GM18499 (cell line): ENCODE measurements around the gene KLHL17.
"Not testable (repeated sequence)": the region's sequence is repeated elsewhere in the genome, so short reads cannot be mapped to it uniquely, and the experiment has no call there.

Source experiments
- ATAC-seq: cut with Tn5 transposase; IDR thresholded peaks from one replicate; pipeline ENCODE4 v1.9.1; 2021; ENCODE audit warnings: moderate number of reproducible peaks; ENCODE audit not compliant: insufficient read depth, unreplicated experiment

KLHL17 gene

GRCh38 chr1:966135-966703 is 5.8 kb downstream of the KLHL17 start, which contains the start of gene PLEKHN1:
Gene PLEKHN1, plus strand, starts transcription at chr1:966482. Its CDS starts 50 bp downstream, at chr1:966532.
- ATAC-seq: no peak

GRCh38 chr1:966704-967300 is 6.4 kb downstream of the KLHL17 start:
- ATAC-seq: no peak

GRCh38 chr1:967466-968343 is 7.3 kb downstream of the KLHL17 start:
- ATAC-seq: no peak

DNA sequence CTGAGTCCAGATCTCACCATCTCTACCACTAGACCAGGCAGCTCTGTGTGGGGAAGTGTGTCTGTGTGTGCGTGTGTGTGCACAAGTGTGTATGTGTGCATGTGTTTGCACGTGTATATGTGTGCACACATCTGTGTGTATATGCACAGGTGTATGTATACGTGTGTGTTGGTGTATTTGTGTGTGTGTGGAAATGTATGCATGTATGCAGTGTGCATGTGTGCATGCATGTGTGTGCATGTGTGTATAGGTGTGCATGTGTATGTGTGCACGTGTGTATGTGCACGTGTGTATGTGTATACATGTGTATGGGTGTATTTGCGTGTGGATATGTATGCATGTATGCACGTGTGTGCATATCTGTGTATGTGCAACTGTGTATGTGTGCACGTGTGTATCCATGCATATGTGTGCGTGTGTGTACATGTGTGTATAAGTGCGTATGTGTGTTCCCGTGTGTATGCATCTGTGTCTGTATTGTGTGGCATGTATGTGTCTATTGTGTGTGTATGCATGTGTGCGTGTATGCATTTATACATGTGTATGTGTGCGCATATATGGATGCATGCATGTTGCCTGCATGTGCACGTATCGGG is 9.0 kb downstream of the KLHL17 start:
- ATAC-seq: no peak

DNA sequence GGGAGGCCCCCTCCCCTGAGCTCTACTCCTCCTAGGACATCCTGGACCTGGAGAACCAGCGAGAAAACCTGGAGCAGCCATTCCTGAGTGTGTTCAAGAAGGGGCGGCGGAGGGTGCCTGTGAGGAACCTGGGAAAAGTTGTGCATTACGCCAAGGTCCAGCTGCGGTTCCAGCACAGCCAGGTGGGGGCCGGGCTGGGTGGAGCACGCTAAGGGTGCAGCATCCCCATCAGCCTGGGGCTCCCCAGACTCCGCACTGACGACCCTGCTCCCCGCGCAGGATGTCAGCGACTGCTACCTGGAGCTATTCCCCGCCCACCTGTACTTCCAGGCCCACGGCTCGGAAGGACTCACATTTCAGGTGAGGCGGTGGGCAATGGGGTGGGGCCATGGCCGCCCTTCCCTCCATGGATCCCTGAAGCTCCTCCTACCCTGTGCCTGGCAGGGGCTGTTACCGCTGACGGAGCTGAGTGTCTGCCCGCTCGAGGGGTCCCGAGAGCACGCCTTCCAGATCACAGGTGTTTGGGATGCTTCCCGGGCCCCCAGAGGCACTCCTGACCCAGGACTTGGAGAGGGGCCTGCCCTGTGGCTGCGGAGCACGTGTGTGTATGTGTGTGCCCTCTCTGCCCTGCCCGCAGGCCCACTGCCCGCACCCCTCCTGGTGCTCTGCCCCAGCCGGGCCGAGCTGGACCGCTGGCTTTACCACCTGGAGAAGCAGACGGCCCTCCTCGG is 10.0 kb downstream of the KLHL17 start:
- no peak for ATAC-seq

DNA sequence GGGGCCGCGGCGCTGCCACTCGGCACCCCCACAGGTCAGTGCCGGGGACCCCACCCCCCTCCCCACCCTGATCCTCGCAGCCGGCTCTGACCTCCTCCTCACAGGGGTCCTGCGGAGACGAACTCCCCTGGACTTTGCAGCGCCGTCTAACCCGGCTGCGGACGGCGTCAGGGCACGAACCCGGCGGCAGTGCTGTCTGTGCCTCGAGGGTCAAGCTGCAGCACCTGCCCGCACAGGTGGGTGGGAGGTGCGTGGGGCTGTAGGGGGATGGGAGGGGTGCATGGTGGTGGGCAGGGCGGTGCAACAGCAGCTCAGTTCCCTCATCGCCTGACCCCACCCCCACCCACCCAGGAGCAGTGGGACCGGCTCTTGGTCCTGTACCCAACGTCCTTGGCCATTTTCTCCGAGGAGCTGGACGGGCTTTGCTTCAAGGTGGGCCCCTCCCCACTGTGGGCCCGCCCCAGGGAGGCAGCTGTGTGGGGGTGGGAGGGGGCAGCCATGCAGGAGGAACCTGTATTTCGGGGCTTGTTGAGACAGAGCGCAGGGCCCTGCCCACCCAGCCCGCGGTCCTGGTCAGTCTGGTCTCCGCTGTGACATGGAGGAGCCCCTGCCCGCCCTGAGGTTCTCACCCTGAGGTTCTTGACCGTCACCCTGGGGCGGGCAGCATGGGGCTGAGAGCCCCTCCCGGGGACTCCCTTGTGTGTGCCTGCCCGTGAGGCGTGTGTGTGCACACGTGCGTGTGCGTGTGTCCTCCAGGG is 10.8 kb downstream of the KLHL17 start:
- no peak for ATAC-seq

DNA sequence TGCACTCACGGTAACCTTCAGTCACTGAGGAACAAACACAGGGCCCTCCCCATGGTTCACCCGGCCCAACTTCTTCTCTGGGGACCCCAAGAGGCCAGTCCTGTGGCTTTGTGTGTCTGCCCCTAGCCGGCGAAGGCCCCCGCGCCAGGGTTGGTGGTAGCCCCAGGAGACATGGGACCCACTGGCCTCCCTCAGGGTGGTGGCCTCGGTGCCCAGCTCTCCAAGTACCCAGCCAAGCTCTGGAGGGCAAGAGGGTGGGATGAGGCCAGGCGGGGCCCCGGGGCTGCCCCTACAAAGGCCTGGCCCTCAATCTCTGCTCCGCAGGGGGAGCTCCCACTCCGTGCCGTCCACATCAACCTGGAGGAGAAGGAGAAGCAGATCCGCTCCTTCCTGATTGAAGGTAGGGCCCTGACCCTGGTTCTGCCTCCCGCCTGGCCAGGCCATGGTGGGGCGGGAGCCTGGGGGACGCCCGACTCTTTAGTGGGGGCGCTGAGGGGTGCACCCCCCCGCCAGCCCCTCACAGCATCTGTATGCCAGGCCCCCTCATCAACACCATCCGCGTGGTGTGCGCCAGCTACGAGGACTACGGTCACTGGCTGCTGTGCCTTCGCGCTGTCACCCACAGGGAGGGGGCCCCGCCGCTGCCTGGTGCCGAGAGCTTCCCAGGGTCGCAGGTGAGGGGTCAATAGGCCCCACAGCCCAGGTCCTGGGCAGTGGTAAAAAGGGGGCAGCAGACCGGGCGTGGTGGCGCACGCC is 11.5 kb downstream of the KLHL17 start:
- no peak for ATAC-seq

GRCh38 chr1:972726-973458 is 12.5 kb downstream of the KLHL17 start:
- no peak for ATAC-seq

GRCh38 chr1:973459-974292 is 13.3 kb downstream of the KLHL17 start:
- no peak for ATAC-seq

- ATAC-seq: no peak
Measured at GRCh38 chr1:974293-974640, 13.9 kb downstream of the KLHL17 start.

DNA sequence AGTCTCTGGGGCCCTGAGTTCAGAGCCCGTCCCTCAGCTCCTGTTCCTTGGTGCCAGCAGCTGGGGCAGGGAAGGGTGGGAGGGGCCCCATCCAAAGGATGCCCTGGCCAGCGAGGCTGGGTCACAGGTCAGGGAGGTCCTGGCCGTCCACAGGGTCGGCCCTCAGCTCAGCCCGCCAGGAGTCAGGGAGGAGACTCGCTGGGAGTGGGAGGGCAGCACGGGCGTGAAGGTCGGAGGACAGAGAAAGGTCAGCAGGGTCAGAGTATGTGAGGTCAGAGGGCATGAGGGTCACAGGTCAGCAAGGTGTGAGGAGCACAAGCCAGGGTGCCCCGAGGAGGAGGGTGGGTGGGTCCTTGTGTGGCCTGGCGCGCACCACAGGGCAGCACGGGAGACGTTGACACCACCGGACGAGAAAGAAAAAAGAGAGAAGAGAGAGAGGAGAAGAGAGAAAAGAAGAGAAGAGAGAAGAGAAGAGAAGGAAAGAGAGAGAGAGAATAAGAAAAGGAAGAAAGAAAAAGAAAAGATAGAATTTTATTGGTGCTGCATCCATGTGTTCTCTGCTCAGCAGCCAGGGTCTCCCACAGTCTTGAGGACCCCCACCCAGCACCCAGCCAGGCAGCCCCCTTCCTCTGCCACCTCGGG is 14.4 kb downstream of the KLHL17 start:
- ATAC-seq: no peak

DNA sequence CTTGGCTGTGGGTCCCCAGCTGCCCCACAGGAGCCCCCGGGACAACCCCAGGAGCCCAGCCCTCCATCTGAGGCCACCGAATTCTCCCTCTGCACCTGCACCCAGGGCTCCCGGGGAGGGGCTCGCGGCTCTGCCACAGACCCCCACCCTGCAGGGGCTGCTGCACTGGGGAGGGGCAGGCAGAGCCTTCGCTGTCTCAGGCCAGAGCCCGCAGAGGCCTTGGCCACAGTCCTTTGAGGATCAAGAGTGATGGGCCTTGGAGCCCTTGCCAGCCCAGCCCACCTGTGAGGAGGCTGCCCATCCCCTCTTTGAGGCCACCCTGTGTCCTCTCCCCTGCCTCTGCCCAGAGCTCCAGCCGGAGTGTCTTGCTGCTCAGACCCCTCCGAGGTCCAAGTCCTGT is 15.0 kb downstream of the KLHL17 start:
- ATAC-seq: no peak

- no peak for ATAC-seq
Measured at GRCh38 chr1:975896-976683, 15.7 kb downstream of the KLHL17 start.

GRCh38 chr1:976791-977190 is 16.4 kb downstream of the KLHL17 start:
- not testable (repeated sequence) for ATAC-seq

- ATAC-seq: no peak
Measured at GRCh38 chr1:978069-978834, 17.9 kb downstream of the KLHL17 start.
